ENCODE data around the gene TNFAIP1.

TNFAIP1 gene

DNA sequence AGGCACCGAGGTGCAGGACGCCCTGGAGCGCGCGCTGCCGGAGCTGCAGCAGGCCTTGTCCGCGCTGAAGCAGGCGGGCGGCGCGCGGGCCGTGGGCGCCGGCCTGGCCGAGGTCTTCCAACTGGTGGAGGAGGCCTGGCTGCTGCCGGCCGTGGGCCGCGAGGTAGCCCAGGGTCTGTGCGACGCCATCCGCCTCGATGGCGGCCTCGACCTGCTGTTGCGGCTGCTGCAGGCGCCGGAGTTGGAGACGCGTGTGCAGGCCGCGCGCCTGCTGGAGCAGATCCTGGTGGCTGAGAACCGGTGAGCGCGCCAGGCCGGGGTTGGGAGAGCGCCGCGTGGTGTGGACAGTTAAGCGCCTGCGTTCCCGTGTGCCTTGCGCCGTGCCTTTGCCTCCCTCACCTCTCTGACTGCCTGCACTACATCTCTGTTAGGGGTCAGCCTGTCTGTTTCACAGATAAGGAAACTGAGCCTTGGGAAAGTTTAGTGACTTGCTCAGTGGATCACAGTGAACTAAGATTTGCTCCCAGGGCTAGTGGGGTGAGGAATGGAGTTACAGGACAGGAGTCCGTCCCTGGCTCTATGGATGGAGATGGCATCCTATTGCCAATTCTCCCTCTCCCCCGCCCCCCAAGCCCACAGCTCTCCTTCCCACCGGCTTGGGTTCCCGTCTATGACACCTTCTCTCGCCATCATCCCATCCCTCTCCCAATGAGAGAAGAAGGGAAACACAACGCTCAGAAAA lies 36.8 kb downstream of the TNFAIP1 start:
- Histone ChIP-seq H3K9ac (ENCODE audit: low read length) (peak overlapping the region; percentile 85), H3K4me1 (ENCODE audit: low read length) (peaks cover 16% of the 10 kb centered on the region), H3K4me2 (ENCODE audit: low read length) (peak overlapping the region; percentile 93), H2AFZ (ENCODE audit: low read depth, low read length) (peak overlapping the region; percentile 76; the same call in 1 of the 2 replicates), H3K9me3 (ENCODE audit: insufficient read depth, low read length) (no peaks in the 10 kb centered on the region), H3K36me3 (replicated peaks; ENCODE audit: low read depth, low read length) (no peaks in the 10 kb centered on the region), H3K4me3 (ENCODE audit: low read length) (peak overlapping the region; percentile 97), H3K27me3 (ENCODE audit: low read depth, low read length) (no peaks in the 10 kb centered on the region), H4K20me1 (ENCODE audit: insufficient read depth, low read length) (peaks cover 12% of the 10 kb centered on the region; the same call in 1 of the 2 replicates), H3K79me2 (ENCODE audit: low read length) (peaks cover 34% of the 10 kb centered on the region), H3K27ac (ENCODE audit: low read length) (peak overlapping the region; percentile 59)
- TF ChIP-seq CTCF (IDR thresholded peaks at IDR 0.05; ENCODE audit: low read depth, low read length) (no peak), EZH2phosphoT487 (IDR thresholded peaks at IDR 0.05; ENCODE audit: low read depth) (no peak)

DNA sequence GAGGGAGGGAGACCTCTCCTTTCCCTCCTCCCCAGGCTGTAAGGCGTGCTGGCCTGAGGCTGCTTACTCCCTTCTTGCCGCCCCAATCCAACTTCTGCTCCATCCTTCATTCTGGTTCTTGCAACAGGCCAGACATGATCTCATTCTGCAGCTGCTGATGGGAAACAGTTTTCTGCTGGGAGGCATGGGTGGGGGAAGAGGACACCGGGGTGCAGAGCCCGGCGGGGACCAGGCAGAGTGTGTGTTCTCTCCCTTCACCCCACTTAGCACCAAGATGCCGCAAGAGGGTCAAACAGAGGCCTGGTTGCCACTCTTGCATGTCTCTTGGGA lies 37.3 kb downstream of the TNFAIP1 start:
- no peak for TF ChIP-seq EZH2phosphoT487 (IDR thresholded peaks at IDR 0.05; ENCODE audit: low read depth)
- TF ChIP-seq CTCF (IDR thresholded peaks at IDR 0.05; ENCODE audit: low read depth, low read length), result no peak
- Histone ChIP-seq H3K79me2 (ENCODE audit: low read length) (peaks cover 34% of the 10 kb centered on the region), H4K20me1 (ENCODE audit: insufficient read depth, low read length) (peaks cover 12% of the 10 kb centered on the region; the same call in 1 of the 2 replicates), H2AFZ (ENCODE audit: low read depth, low read length) (no peak overlapping the region), H3K4me3 (ENCODE audit: low read length) (peak overlapping the region; percentile 97), H3K9me3 (ENCODE audit: insufficient read depth, low read length) (no peaks in the 10 kb centered on the region), H3K27ac (ENCODE audit: low read length) (no peak overlapping the region), H3K27me3 (ENCODE audit: low read depth, low read length) (no peaks in the 10 kb centered on the region), H3K9ac (ENCODE audit: low read length) (peak overlapping the region; percentile 85), H3K4me2 (ENCODE audit: low read length) (peak overlapping the region; percentile 93), H3K36me3 (replicated peaks; ENCODE audit: low read depth, low read length) (no peaks in the 10 kb centered on the region), H3K4me1 (ENCODE audit: low read length) (peaks cover 16% of the 10 kb centered on the region)

DNA sequence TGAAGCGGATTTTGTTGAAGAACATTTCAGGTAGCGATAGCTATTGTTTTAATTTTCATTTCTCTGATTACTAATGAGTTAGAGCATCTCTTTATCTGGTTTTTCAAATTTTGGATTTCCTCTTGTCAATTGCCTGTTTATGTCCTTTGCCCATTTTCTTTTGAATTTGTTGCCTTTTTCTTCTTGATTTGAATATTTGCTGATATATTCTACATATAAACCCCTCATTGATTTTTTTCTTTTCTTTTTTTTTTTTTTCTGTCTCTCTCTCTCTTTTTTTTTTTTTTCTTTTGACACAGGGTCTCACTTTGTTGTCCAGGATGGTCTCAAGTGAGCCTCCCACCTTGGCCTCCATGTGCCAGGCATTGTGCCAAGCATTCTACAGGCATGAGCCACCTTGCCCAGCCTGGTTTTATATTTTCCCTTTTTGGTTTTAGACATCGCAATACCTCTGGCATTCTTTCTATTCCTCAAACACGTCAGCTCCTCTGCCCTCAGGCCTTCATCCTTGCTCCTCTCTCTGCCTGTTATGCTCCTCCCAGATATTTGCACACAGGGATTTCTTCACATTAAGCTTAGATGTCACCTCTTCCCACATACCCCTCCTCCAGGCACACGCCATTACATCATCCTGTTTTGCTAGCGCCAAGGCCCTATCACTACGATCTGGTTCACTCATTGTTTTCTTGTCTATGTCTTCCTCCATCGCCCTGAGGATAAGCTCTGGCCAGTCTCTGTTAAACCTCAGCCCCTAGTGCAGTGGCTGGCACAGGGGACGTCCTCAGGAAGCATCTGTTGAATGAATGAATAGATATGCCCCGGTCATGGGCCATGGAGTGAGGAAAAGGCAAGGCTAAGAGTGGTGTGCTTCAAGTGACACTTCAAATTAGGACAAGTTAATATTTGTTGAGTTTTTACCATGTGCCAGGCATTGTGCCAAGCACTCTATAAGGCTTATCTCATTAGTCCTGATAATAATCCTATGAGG lies 44.5 kb downstream of the TNFAIP1 start:
- Histone ChIP-seq H3K9ac (ENCODE audit: low read length) (no peak overlapping the region), H3K27me3 (ENCODE audit: low read depth, low read length) (no peaks in the 10 kb centered on the region), H3K4me3 (ENCODE audit: low read length) (no peak overlapping the region), H2AFZ (ENCODE audit: low read depth, low read length) (no peak overlapping the region), H3K4me1 (ENCODE audit: low read length) (no peaks in the 10 kb centered on the region), H3K79me2 (ENCODE audit: low read length) (peaks cover 18% of the 10 kb centered on the region), H3K27ac (ENCODE audit: low read length) (no peak overlapping the region), H3K9me3 (ENCODE audit: insufficient read depth, low read length) (no peaks in the 10 kb centered on the region), H3K36me3 (replicated peaks; ENCODE audit: low read depth, low read length) (peaks cover 9% of the 10 kb centered on the region), H4K20me1 (ENCODE audit: insufficient read depth, low read length) (peaks cover 4% of the 10 kb centered on the region; the same call in 1 of the 2 replicates), H3K4me2 (ENCODE audit: low read length) (no peak overlapping the region)
- no peak for TF ChIP-seq CTCF (IDR thresholded peaks at IDR 0.05; ENCODE audit: low read depth, low read length)
- no peak for TF ChIP-seq EZH2phosphoT487 (IDR thresholded peaks at IDR 0.05; ENCODE audit: low read depth)

All from OCI-LY3 (cell line).